Upper lobe of left lung (tissue), 4 donors: ENCODE data around the gene LYZ.
A peak's percentile ranks its signal among the peaks of the same experiment; 100 is the strongest.

Experiments used
- EP300 ChIP-seq, 4 donors: sonication (generic); formaldehyde crosslinking; IDR thresholded peaks; one replicate each; pipeline ENCODE4 v1.5.1; 2017; ENCODE audit warnings: antibody characterized with exemption in 4 of 4, control low read depth in 2 of 4
- POLR2AphosphoS5 ChIP-seq, 2 donors: sonication (generic); formaldehyde crosslinking; IDR thresholded peaks; one replicate each; pipeline ENCODE4 v1.5.1; 2017; ENCODE audit warnings: antibody characterized with exemption in 2 of 2
- TF ChIP-seq, protein P1 (sequence below), 6 experiments: fragments of 450-650 bp in 4 of 6; fragments of 200-600 bp in 2 of 6; sonication (generic) in 2 of 6; IDR thresholded peaks; one replicate each; pipeline ENCODE4 v1.5.1; 2016 to 2019; ENCODE audit warnings: antibody characterized with exemption in 6 of 6

DNA sequence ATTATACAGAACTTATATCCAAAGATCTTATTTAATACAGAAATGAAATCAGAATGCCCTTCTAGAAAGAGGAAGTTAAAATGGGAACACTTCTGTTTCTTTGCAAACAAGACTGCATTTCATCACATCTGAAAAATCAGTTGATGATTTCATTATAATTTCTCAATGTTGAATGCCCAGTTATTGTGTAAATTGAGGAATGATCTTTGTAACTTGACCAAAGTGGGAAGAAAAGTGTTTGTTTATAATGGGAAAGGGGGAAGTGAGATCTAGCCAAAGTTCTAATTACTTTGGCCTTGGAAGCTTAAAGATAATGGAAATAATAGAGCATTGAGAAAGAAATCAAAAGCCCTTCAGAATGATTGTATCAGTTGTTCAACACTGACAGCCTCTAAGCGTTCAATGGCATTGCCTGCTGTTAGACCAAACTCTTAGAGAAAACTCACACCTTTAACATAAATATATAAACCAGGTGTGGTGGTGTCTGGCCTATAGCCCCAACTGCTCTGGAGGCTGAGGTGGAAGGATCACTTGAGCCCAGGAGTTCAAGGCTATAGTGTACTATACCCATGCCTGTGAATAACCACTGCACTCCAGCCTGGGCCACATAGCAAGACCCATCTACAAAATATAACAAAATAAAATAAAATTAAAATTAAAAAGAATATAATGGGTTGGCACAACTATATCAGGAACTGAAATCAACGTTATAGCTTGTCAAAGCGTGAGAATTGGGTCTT, 9.9 kb upstream of the LYZ start:
- TF ChIP-seq, protein P1, sequence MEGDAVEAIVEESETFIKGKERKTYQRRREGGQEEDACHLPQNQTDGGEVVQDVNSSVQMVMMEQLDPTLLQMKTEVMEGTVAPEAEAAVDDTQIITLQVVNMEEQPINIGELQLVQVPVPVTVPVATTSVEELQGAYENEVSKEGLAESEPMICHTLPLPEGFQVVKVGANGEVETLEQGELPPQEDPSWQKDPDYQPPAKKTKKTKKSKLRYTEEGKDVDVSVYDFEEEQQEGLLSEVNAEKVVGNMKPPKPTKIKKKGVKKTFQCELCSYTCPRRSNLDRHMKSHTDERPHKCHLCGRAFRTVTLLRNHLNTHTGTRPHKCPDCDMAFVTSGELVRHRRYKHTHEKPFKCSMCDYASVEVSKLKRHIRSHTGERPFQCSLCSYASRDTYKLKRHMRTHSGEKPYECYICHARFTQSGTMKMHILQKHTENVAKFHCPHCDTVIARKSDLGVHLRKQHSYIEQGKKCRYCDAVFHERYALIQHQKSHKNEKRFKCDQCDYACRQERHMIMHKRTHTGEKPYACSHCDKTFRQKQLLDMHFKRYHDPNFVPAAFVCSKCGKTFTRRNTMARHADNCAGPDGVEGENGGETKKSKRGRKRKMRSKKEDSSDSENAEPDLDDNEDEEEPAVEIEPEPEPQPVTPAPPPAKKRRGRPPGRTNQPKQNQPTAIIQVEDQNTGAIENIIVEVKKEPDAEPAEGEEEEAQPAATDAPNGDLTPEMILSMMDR (IDR thresholded peaks at IDR 0.05) = no peak
- TF ChIP-seq EP300 (IDR thresholded peaks at IDR 0.05) (peak in 1 of 4 donors; percentile 19), POLR2AphosphoS5 (IDR thresholded peaks at IDR 0.05) (peak in 1 of 2 donors; percentile 35)
